Transverse colon (tissue), 4 donors: Measurements from ENCODE around the gene ENPP3.

Experiments used
- CTCF ChIP-seq, 5 experiments: fragments of 200-600 bp in 3 of 5; fragments of 450-650 bp in 2 of 5; sonication (generic) in 3 of 5; IDR thresholded peaks; 1 replicate in 2 of 5; 2 replicates in 3 of 5; pipeline ENCODE4 v1.5.1; 2016 to 2017; ENCODE audit warnings: antibody characterized with exemption in 5 of 5, inconsistent platforms in 3 of 5, mild to moderate bottlenecking in 2 of 5, moderate library complexity in 1 of 5
- EP300 ChIP-seq: sonication (generic); formaldehyde crosslinking; IDR thresholded peaks from one replicate; pipeline ENCODE4 v1.6.1; 2017; ENCODE audit warnings: antibody characterized with exemption, low read depth
- POLR2A ChIP-seq: fragments of 450-650 bp; IDR thresholded peaks from one replicate; pipeline ENCODE4 v1.6.1; 2016; ENCODE audit warnings: antibody characterized with exemption, mild to moderate bottlenecking, moderate library complexity
- POLR2AphosphoS5 ChIP-seq, 3 donors: sonication (generic); formaldehyde crosslinking; IDR thresholded peaks; one replicate each; pipeline ENCODE4 v1.6.1; 2016; ENCODE audit warnings: antibody characterized with exemption in 3 of 3

- TF ChIP-seq CTCF (IDR thresholded peaks at IDR 0.05), result no peak
- no peak for TF ChIP-seq POLR2A
- TF ChIP-seq POLR2AphosphoS5 (IDR thresholded peaks at IDR 0.05), result no peak
- no peak for TF ChIP-seq EP300
Observed at GRCh38 chr6:131736003-131736596, 99.0 kb downstream of the ENPP3 start.
